NCI-H446 treated with DMSO at 0.1 percent for 48 hours (cell line): ENCODE measurements around the gene NT5C3A.
"Not testable (repeated sequence)": the region's sequence is repeated elsewhere in the genome, so short reads cannot be mapped to it uniquely, and the experiment has no call there.

Experiments
- DNase-seq: peaks from one replicate; lab custom pipeline; 2025; lab: John Stamatoyannopoulos, UW

The NT5C3A gene

DNA sequence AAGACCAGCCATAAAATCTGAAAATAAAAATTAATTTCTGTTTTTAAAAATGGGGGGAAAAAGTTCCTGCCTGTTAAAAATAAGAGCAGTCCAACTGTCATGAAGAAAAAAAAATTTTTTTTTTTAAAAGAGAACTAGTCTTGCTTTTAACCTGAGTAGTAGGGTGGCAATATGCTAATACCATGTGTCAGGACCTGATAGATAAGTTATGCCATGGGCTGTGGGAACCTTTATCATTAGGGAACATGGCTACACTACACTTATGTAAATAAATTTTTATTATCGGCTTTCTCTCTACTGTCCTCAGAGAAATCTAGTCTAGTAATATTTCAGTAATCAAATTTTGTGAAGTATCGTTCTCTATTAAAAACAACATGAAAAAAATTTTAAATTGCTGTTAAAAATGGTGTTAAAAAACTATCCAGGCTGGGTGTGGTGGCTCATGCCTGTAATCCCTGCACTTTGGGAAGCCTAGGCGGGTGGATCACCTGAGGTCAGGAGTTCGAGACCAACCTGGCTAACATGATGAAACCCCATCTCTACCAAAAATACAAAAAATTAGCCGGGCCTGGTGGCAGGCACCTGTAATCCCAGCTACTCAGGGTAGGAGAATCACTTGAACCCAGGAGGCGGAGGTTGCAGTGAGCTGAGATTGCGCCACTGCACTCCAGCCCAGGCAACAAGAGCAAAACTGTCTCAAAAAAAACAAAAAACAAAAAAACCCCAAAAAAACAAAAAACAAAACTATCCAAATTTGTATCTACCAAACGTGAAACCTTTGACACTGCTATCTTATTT, 20.7 kb downstream of the NT5C3A start:
- DNase-seq = no peak

GRCh38 chr7:33040803-33041516, 21.6 kb downstream of the NT5C3A start:
- no peak for DNase-seq

DNA sequence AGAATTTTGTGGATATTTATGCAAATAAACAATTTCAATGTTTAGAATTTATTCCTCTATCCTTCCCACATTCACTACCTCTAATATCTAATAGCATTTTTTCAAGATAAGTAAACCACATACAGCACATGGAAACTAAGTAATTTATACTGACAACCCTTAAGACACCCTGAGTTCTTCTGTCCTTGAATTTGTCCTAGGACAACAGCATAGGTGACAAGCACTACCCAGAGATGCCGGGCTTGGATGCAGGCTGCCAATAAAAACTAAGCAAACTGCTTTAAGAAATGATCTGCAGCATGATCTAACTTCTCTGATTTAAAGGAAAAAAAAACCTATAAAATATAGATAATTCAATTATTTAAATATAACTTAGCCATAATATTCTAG, 22.7 kb downstream of the NT5C3A start:
- DNase-seq = no peak

GRCh38 chr7:33039257-33039902, 23.2 kb downstream of the NT5C3A start:
- no peak for DNase-seq

DNA sequence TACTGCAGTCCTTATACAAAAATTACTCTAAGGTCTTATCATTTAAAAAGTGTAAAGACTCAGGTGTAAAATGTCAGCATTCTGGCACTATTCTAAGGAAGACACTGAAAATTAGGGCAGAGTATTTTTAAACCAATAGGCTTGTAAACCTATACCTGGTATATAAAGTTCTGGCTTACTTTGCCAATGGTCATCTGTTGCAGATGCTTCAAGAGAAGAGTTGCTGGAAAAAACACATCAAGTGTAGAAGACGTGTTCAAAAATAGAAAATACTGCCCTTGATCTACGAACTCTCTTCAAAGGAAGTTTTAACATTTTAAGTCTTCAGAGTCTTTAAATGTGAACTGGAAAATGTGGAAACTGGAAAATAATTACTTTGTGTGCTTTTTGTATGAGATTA, 23.9 kb downstream of the NT5C3A start:
- no peak for DNase-seq

DNA sequence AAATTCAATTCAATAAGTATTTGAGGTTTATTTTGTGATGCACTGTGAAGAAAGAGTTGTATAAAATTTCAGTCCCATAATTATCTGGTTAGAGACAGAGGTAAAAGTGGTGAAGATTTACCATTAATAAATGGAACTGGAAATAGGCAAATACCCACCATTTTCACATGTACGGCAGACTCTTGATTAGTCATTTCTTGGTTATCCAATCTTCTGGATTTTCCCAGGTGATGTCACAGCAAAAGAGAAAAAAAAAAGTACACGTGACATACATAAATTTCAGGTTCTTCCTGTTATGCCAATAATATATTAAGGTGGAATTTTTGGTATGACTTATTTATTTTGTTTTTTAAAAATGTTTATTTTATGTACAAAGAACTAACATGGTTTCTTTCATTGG, 26.8 kb downstream of the NT5C3A start:
- DNase-seq = no peak

- no peak for DNase-seq
Measured at GRCh38 chr7:33024189-33024757, 38.3 kb downstream of the NT5C3A start.

DNA sequence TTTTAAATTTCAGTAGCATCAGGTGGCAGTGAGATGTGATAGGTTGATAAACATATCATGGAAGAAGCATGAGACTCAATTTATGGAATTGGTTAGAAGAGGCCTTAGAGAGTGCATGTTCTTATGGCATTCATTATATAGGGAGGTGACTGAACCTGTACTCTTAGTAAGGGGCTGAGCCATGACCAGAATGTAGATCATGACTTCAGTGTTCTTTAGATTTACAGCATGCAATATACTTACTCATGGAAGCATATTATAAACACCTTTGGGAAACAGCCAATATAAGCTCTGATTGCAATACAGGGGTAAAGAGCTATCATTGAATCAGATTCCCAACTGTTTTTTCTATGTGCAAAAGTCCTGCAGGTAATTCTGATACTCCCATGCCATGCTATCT, 50.2 kb downstream of the NT5C3A start:
- DNase-seq = no peak

- DNase-seq = no peak
Measured at GRCh38 chr7:33009734-33010133, 52.8 kb downstream of the NT5C3A start.

DNA sequence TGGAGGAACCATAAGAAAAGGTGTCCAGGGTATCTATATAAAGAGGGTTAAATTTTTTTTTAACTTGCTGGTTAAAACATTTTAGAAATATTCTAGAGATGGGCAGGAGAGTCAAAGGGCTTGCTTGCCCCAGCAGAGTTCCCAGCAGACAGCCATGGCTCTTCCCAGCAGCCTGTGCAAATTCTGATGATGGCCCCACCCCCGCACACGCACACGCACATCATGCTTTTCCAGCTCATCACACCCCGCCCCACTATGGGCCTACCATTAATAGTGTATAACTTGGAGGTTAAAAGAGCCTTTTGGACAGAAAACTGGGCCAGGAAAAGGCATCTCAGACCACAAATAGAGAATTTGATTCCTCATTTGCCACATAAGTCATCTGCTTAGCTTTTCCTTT, 56.9 kb downstream of the NT5C3A start:
- not testable (repeated sequence) for DNase-seq

- DNase-seq = not testable (repeated sequence)
Measured at GRCh38 chr7:33005193-33005592, 57.4 kb downstream of the NT5C3A start.

DNA sequence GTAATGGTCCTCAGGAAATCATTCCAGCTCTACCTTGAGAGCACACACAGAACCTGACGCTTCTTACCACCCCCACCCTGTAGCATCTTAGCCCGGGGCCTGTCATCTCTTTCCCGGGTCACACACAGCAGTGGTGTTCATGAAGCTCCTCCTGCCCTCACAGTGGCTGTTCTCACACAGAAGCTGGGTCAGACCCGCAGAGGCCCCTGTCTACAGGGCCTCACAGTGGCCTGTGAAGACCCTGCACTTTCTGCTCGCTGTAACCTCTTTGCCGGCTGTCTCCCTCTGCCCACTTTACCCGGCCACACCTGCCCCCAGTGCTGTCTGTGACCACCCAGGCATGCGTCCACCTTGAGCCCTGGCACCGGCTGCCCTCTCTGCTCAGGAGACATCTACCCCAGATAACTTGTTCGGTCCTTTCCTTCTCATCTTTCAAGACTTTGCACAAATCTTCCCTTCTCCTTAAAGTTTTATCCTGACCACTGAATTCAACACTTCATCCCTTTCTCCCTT, 58.4 kb downstream of the NT5C3A start:
- DNase-seq = not testable (repeated sequence)

DNA sequence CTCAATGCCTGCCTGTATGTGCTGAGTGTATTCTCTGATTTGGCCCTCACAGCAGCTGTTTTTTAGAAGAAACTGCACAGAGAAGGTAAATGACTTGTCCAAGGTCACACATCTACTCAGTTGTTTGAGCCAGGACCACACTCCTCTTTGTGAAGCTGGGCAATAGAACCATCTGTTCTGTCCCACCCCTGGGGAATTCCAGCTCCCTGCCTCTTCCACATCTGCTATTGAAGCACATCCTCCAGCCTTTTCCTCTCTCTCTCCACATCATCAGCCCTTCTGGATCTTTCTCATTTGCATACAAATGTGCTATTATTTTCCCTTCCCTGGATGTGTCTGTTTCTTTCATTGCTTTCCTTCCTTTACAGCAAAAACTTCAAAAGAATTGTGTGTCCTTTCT, 59.5 kb downstream of the NT5C3A start:
- not testable (repeated sequence) for DNase-seq

DNA sequence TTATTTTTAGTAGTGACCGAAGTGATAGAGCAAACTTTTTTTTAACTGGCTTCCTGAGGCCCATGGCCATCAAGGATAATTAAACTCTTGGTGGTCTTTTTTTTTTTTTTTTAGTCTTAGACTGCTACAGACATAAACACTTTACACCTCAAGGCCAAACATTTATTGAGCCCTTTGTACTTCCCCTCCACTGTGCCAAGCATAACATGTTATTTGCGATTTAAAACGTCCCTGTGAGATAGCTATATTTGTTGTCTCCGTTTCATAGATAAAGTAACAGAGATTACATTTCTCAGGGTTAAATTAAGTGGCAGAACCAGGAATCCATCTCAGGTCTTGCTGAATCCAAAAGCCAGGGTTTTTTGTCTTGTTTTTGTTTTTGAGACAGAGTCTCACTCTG, 63.2 kb downstream of the NT5C3A start:
- not testable (repeated sequence) for DNase-seq

GRCh38 chr7:32998361-32999171, 64.0 kb downstream of the NT5C3A start:
- DNase-seq = not testable (repeated sequence)

- DNase-seq = not testable (repeated sequence)
Measured at GRCh38 chr7:32997956-32998355, 64.6 kb downstream of the NT5C3A start.

- not testable (repeated sequence) for DNase-seq
Measured at GRCh38 chr7:32992750-32993149, 69.8 kb downstream of the NT5C3A start.

DNA sequence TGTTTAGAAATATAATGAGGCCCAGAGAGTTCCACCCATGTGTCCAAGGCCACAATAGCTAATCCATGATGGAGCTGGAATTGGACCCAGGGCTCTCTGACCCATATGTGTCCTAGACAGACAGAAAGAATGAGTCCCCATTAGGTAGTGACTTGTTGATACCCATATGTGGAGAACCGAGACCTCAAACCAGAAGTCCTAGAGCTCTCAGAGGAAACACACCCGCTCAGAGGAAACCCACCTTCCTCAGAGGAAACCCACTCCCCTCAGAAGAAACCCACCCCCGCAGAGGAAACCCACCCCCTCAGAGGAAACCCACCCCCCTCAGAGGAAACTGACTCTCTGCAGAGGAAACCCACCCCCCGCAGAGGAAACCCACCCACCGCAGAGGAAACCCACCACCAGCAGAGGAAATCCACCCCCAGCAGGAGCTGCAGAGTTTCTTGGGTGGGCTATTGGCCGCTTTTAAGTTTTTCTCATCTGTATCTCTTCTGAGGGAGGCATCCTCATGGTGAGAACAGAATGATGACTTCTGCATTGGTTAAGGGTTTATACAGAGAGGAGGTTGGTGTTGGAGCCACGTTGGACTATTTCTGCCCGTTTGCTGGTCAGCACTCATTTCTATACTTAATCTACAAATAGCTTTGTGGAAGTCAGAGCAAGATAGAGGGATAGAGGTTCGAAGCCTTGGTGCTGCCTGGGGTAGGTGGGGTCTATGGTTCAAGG, 70.4 kb downstream of the NT5C3A start:
- DNase-seq = not testable (repeated sequence)

DNA sequence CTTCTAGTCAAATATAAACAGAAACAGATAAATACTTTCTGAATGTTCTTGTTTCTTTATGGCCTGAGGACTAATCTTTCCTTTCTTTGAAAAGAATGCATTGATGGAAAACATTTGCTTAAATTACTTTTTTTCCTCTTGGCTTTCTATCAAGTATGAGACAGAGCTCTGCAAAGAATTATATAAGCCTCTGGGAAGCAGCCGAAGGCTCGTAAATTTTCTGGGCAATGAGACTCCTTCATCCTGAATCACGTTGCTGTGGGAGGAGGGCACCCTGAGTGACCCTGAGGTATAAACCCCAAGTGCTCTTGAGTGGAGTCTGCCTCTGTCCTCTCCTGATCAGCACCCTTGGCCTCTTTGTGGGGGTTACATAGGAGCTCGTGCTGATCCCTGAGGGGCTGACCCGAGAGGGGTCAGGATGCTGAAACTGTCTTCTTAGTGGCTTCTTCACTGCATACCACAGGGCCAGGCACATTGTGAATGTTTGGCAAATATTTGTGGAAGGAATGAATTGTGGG, 71.4 kb downstream of the NT5C3A start:
- not testable (repeated sequence) for DNase-seq

DNA sequence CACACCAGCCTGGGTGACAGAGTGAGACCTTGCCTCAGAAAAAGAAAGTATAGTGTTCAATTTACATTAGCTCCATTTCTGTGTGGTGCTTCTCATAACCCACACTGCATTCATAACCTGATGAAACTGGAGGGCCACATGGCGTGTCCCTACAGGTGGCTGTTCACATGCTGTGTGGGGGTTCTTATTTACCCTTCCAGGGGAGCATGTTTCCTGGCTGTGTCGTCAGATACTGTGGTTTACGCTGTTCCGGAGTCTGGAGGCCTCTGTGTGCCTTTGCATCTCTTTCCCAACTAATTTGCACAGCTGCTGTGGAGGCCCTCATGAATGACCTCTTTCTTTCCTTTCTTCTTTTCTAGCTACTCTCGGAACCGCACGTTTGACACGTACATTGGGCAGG, 74.4 kb downstream of the NT5C3A start:
- not testable (repeated sequence) for DNase-seq
